ENCODE data around the gene USP17L21.
"Not testable (repeated sequence)": the region's sequence is repeated elsewhere in the genome, so short reads cannot be mapped to it uniquely, and the experiment has no call there.

USP17L21 gene, protein sequence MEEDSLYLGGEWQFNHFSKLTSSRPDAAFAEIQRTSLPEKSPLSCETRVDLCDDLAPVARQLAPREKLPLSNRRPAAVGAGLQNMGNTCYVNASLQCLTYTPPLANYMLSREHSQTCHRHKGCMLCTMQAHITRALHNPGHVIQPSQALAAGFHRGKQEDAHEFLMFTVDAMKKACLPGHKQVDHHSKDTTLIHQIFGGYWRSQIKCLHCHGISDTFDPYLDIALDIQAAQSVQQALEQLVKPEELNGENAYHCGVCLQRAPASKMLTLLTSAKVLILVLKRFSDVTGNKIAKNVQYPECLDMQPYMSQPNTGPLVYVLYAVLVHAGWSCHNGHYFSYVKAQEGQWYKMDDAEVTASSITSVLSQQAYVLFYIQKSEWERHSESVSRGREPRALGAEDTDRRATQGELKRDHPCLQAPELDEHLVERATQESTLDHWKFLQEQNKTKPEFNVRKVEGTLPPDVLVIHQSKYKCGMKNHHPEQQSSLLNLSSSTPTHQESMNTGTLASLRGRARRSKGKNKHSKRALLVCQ

GRCh38 chr4:9262572-9262971 is at the start of gene USP17L21:
TSS of gene USP17L21 (plus strand) at chr4:9262872. CDS start at chr4:9262872, 0 bp downstream.
- not testable (repeated sequence) for H3K4me3 Mint-ChIP-seq; H3K9me3 Mint-ChIP-seq; H3K27me3 Mint-ChIP-seq (ENCODE audit: low read depth); DNase-seq (ENCODE audit: low spot score); H3K4me1 Mint-ChIP-seq (ENCODE audit: low read depth); H3K27ac Mint-ChIP-seq; H3K36me3 Mint-ChIP-seq (ENCODE audit: low read depth)

- not testable (repeated sequence) for H3K27ac Mint-ChIP-seq; H3K36me3 Mint-ChIP-seq (ENCODE audit: low read depth); DNase-seq (ENCODE audit: low spot score); H3K4me1 Mint-ChIP-seq (ENCODE audit: low read depth); H3K4me3 Mint-ChIP-seq; H3K27me3 Mint-ChIP-seq (ENCODE audit: low read depth); H3K9me3 Mint-ChIP-seq
These were observed 48.0 kb upstream of the USP17L21 start for GRCh38 chr4:9214701-9215100.

- not testable (repeated sequence) for DNase-seq (ENCODE audit: low spot score); H3K9me3 Mint-ChIP-seq; H3K36me3 Mint-ChIP-seq (ENCODE audit: low read depth); H3K27me3 Mint-ChIP-seq (ENCODE audit: low read depth); H3K27ac Mint-ChIP-seq; H3K4me3 Mint-ChIP-seq; H3K4me1 Mint-ChIP-seq (ENCODE audit: low read depth)
These were observed 47.6 kb upstream of the USP17L21 start, which contains the start of gene USP17L11 for GRCh38 chr4:9215105-9215504. TSS of gene USP17L11 (plus strand) at chr4:9215405. CDS start at chr4:9215405, 0 bp downstream.

DNA sequence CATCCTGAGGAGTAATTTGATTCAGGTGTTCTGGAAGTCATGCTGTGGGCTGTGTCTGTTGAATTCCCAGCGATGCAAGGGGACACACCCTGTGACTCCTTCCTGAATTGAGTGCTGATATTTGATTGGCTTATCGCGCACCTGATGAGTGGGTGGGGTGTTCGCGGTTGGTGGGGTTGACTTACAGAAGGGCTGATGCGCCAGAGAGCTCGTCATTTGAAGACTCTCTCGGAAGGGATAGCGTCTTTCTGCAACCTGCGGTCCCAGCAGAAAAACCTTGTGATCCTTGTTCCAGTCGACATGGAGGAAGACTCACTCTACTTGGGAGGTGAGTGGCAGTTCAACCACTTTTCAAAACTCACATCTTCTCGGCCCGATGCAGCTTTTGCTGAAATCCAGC is 42.8 kb upstream of the USP17L21 start, which contains the start of gene USP17L12:
USP17L12 (plus strand) TSS at position 301 of the 400 bp plus-strand sequence; CDS start at position 301, 0 bp downstream.
- not testable (repeated sequence) for H3K27me3 Mint-ChIP-seq (ENCODE audit: low read depth); H3K4me3 Mint-ChIP-seq; H3K36me3 Mint-ChIP-seq (ENCODE audit: low read depth); H3K27ac Mint-ChIP-seq; H3K9me3 Mint-ChIP-seq; H3K4me1 Mint-ChIP-seq (ENCODE audit: low read depth); DNase-seq (ENCODE audit: low spot score)

- H3K4me1 Mint-ChIP-seq (ENCODE audit: low read depth); H3K9me3 Mint-ChIP-seq; H3K4me3 Mint-ChIP-seq; H3K36me3 Mint-ChIP-seq (ENCODE audit: low read depth); H3K27me3 Mint-ChIP-seq (ENCODE audit: low read depth); H3K27ac Mint-ChIP-seq; DNase-seq (ENCODE audit: low spot score): not testable (repeated sequence)
These were observed 38.1 kb upstream of the USP17L21 start, which contains the start of gene USP17L13 for GRCh38 chr4:9224596-9224995. TSS of gene USP17L13 (plus strand) at chr4:9224896. CDS start at chr4:9224896, 0 bp downstream.

DNA sequence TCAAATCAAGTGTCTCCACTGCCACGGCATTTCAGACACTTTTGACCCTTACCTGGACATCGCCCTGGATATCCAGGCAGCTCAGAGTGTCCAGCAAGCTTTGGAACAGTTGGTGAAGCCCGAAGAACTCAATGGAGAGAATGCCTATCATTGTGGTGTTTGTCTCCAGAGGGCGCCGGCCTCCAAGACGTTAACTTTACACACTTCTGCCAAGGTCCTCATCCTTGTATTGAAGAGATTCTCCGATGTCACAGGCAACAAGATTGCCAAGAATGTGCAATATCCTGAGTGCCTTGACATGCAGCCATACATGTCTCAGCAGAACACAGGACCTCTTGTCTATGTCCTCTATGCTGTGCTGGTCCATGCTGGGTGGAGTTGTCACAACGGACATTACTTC is 32.4 kb upstream of the USP17L21 start:
- not testable (repeated sequence) for H3K4me3 Mint-ChIP-seq; H3K4me1 Mint-ChIP-seq (ENCODE audit: low read depth); H3K36me3 Mint-ChIP-seq (ENCODE audit: low read depth); H3K9me3 Mint-ChIP-seq; H3K27me3 Mint-ChIP-seq (ENCODE audit: low read depth); H3K27ac Mint-ChIP-seq
- peak; percentile 3 for DNase-seq (ENCODE audit: low spot score)

DNA sequence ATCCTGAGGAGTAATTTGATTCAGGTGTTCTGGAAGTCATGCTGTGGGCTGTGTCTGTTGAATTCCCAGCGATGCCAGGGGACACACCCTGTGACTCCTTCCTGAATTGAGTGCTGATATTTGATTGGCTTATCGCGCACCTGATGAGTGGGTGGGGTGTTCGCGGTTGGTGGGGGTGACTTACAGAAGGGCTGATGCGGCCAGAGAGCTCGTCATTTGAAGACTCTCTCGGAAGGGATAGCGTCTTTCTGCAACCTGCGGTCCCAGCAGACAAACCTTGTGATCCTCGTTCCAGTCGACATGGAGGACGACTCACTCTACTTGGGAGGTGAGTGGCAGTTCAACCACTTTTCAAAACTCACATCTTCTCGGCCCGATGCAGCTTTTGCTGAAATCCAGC is 28.6 kb upstream of the USP17L21 start, which contains the start of gene USP17L15:
USP17L15 (plus strand) TSS at position 301 of the 400 bp plus-strand sequence; CDS start at position 301, 0 bp downstream.
- not testable (repeated sequence) for H3K4me3 Mint-ChIP-seq; H3K27ac Mint-ChIP-seq; DNase-seq (ENCODE audit: low spot score); H3K4me1 Mint-ChIP-seq (ENCODE audit: low read depth); H3K9me3 Mint-ChIP-seq; H3K36me3 Mint-ChIP-seq (ENCODE audit: low read depth); H3K27me3 Mint-ChIP-seq (ENCODE audit: low read depth)

GRCh38 chr4:9238461-9238860 is 24.2 kb upstream of the USP17L21 start:
- H3K27ac Mint-ChIP-seq; H3K36me3 Mint-ChIP-seq (ENCODE audit: low read depth); H3K9me3 Mint-ChIP-seq; H3K27me3 Mint-ChIP-seq (ENCODE audit: low read depth); DNase-seq (ENCODE audit: low spot score); H3K4me3 Mint-ChIP-seq; H3K4me1 Mint-ChIP-seq (ENCODE audit: low read depth): not testable (repeated sequence)

DNA sequence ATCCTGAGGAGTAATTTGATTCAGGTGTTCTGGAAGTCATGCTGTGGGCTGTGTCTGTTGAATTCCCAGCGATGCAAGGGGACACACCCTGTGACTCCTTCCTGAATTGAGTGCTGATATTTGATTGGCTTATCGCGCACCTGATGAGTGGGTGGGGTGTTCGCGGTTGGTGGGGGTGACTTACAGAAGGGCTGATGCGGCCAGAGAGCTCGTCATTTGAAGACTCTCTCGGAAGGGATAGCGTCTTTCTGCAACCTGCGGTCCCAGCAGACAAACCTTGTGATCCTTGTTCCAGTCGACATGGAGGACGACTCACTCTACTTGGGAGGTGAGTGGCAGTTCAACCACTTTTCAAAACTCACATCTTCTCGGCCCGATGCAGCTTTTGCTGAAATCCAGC is 19.1 kb upstream of the USP17L21 start, which contains the start of gene USP17L17:
USP17L17 (plus strand) TSS at position 301 of the 400 bp plus-strand sequence; CDS start at position 301, 0 bp downstream.
- not testable (repeated sequence) for DNase-seq (ENCODE audit: low spot score); H3K9me3 Mint-ChIP-seq; H3K36me3 Mint-ChIP-seq (ENCODE audit: low read depth); H3K4me1 Mint-ChIP-seq (ENCODE audit: low read depth); H3K27ac Mint-ChIP-seq; H3K27me3 Mint-ChIP-seq (ENCODE audit: low read depth); H3K4me3 Mint-ChIP-seq

DNA sequence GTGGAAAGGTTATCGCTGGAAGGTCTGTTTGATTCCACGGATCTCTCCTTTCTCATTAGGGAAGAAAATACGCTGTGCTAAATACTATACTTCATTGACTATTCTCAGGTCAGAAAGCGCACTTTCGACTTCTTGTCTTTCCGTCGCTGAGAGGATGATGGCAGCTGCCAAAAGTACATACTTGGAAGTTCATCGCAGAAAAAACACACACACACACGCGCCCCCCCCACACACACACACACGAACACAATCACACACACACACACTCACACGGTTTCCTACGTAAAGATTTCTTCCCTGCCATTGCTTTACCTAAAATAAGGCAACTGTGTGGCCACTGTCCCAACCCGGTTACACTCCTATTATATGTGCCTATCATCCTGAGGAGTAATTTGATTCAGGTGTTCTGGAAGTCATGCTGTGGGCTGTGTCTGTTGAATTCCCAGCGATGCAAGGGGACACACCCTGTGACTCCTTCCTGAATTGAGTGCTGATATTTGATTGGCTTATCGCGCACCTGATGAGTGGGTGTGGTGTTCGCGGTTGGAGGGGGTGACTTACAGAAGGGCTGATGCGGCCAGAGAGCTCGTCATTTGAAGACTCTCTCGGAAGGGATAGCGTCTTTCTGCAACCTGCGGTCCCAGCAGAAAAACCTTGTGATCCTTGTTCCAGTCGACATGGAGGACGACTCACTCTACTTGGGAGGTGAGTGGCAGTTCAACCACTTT is 14.6 kb upstream of the USP17L21 start, which contains the start of gene USP17L18:
USP17L18 (plus strand) TSS at position 678 of the 728 bp plus-strand sequence; CDS start at position 678, 0 bp downstream.
- not testable (repeated sequence) for H3K36me3 Mint-ChIP-seq (ENCODE audit: low read depth); H3K27ac Mint-ChIP-seq; H3K4me1 Mint-ChIP-seq (ENCODE audit: low read depth); DNase-seq (ENCODE audit: low spot score); H3K27me3 Mint-ChIP-seq (ENCODE audit: low read depth); H3K9me3 Mint-ChIP-seq; H3K4me3 Mint-ChIP-seq

- not testable (repeated sequence) for H3K9me3 Mint-ChIP-seq; DNase-seq (ENCODE audit: low spot score); H3K36me3 Mint-ChIP-seq (ENCODE audit: low read depth); H3K27me3 Mint-ChIP-seq (ENCODE audit: low read depth); H3K4me1 Mint-ChIP-seq (ENCODE audit: low read depth); H3K4me3 Mint-ChIP-seq; H3K27ac Mint-ChIP-seq
These were observed 9.6 kb upstream of the USP17L21 start, which contains the start of gene USP17L19 for GRCh38 chr4:9253078-9253477. TSS of gene USP17L19 (plus strand) at chr4:9253378. CDS start at chr4:9253378, 0 bp downstream.

GRCh38 chr4:9257824-9258223 is 4.8 kb upstream of the USP17L21 start, which contains the start of gene USP17L20:
TSS of gene USP17L20 (plus strand) at chr4:9258124. CDS start at chr4:9258124, 0 bp downstream.
- H3K27ac Mint-ChIP-seq, result not testable (repeated sequence)

GRCh38 chr4:9267319-9267718 is 4.6 kb downstream of the USP17L21 start, which contains the start of gene USP17L22:
TSS of gene USP17L22 (plus strand) at chr4:9267619. CDS start at chr4:9267619, 0 bp downstream.
- H3K9me3 Mint-ChIP-seq; H3K4me1 Mint-ChIP-seq (ENCODE audit: low read depth); H3K27ac Mint-ChIP-seq; DNase-seq (ENCODE audit: low spot score); H3K27me3 Mint-ChIP-seq (ENCODE audit: low read depth); H3K36me3 Mint-ChIP-seq (ENCODE audit: low read depth); H3K4me3 Mint-ChIP-seq: not testable (repeated sequence)

More at GRCh38 chr4:9257824-9258223, 4.8 kb upstream of the USP17L21 start, which contains the start of gene USP17L20:
- not testable (repeated sequence) for H3K4me1 Mint-ChIP-seq (ENCODE audit: low read depth); DNase-seq (ENCODE audit: low spot score); H3K36me3 Mint-ChIP-seq (ENCODE audit: low read depth); H3K9me3 Mint-ChIP-seq; H3K27me3 Mint-ChIP-seq (ENCODE audit: low read depth); H3K4me3 Mint-ChIP-seq

Measured in T-helper 2 cell treated with Interferon-gamma antibody and Interleukin-4, amounts not matched to agents 5 μg/mL and 100 μg/mL, for 36 hours (primary cell).